Trophoblast cell (in vitro differentiated cells and primary cell): ENCODE measurements around the gene CCDC85C.

Source experiments
- DNase-seq, 2 donors: peaks; one replicate each; pipeline ENCODE4 v3.0.0-alpha.2; 2016
- H2AFZ ChIP-seq: 2 replicates; pipeline ENCODE4 v1.6.1; 2013; ENCODE audit warnings: low read length, moderate library complexity, mild to moderate bottlenecking; ENCODE audit not compliant: insufficient read depth, poor library complexity
- H2AK5ac ChIP-seq: 2 replicates; pipeline ENCODE4 v1.6.1; 2013; ENCODE audit warnings: mild to moderate bottlenecking, low read length
- H2BK120ac ChIP-seq: 2 replicates; pipeline ENCODE4 v1.6.1; 2013; ENCODE audit warnings: low read length, mild to moderate bottlenecking, moderate library complexity; ENCODE audit not compliant: insufficient read depth, poor library complexity
- H2BK12ac ChIP-seq: 2 replicates; pipeline ENCODE4 v1.6.1; 2013; ENCODE audit warnings: mild to moderate bottlenecking, low read length, moderate library complexity
- H2BK5ac ChIP-seq: 2 replicates; pipeline ENCODE4 v1.6.1; 2013; ENCODE audit warnings: low read length, low read depth, moderate library complexity, mild to moderate bottlenecking; ENCODE audit not compliant: poor library complexity
- H3K14ac ChIP-seq: 2 replicates; pipeline ENCODE4 v1.6.1; 2013; ENCODE audit warnings: mild to moderate bottlenecking, low read length
- H3K18ac ChIP-seq: 2 replicates; pipeline ENCODE4 v1.6.1; 2013; ENCODE audit warnings: mild to moderate bottlenecking, low read length
- H3K23ac ChIP-seq: 2 replicates; pipeline ENCODE4 v1.6.1; 2013; ENCODE audit warnings: low read length
- H3K27ac ChIP-seq: 2 replicates; pipeline ENCODE4 v1.5.1; 2013; ENCODE audit warnings: low read depth, mild to moderate bottlenecking, inconsistent platforms, low read length, moderate library complexity
- H3K27me3 ChIP-seq: 2 replicates; pipeline ENCODE4 v1.6.1; 2013; ENCODE audit warnings: inconsistent platforms, mild to moderate bottlenecking, low read length, moderate library complexity; ENCODE audit not compliant: insufficient read depth
- H3K36me3 ChIP-seq, 2 experiments: 1 replicate in 1 of 2; 2 replicates in 1 of 2; pipeline ENCODE4 v1.6.1; 2013; ENCODE audit warnings: low read length in 2 of 2, mild to moderate bottlenecking in 2 of 2, moderate library complexity in 1 of 2; ENCODE audit not compliant: insufficient read depth in 2 of 2, control insufficient read depth in 1 of 2
- H3K4ac ChIP-seq: 2 replicates; pipeline ENCODE4 v1.6.1; 2013; ENCODE audit warnings: low read depth, mild to moderate bottlenecking, low read length, moderate library complexity
- H3K4me1 ChIP-seq, 2 experiments: 1 replicate in 1 of 2; 2 replicates in 1 of 2; pipeline ENCODE4 v1.6.1; 2013; ENCODE audit warnings: low read length in 2 of 2, mild to moderate bottlenecking in 2 of 2, moderate library complexity in 1 of 2; ENCODE audit not compliant: insufficient read depth in 2 of 2, control insufficient read depth in 1 of 2
- H3K4me2 ChIP-seq: 2 replicates; pipeline ENCODE4 v1.6.1; 2013; ENCODE audit warnings: inconsistent platforms, mild to moderate bottlenecking, low read length, moderate library complexity
- H3K4me3 ChIP-seq: 2 replicates; pipeline ENCODE4 v1.5.1; 2013; ENCODE audit warnings: mild to moderate bottlenecking, low read depth, low read length, inconsistent platforms
- H3K79me1 ChIP-seq: one replicate; pipeline ENCODE4 v1.6.1; 2013; ENCODE audit warnings: low read length
- H3K79me2 ChIP-seq: 2 replicates; pipeline ENCODE4 v1.6.1; 2013; ENCODE audit warnings: low read length, mild to moderate bottlenecking; ENCODE audit not compliant: control insufficient read depth, insufficient read depth, poor library complexity
- H3K9ac ChIP-seq: 2 replicates; pipeline ENCODE4 v1.6.1; 2013; ENCODE audit warnings: mild to moderate bottlenecking, low read length
- H3K9me3 ChIP-seq: 2 replicates; pipeline ENCODE4 v1.6.1; 2013; ENCODE audit warnings: low read depth, mild to moderate bottlenecking, control low read depth, inconsistent platforms, low read length; ENCODE audit not compliant: insufficient read depth
- H4K12ac ChIP-seq: 2 replicates; pipeline ENCODE4 v1.6.1; 2013; ENCODE audit warnings: low read depth, mild to moderate bottlenecking, low read length, moderate library complexity
- H4K8ac ChIP-seq: 2 replicates; pipeline ENCODE4 v1.6.1; 2013; ENCODE audit warnings: low read depth, mild to moderate bottlenecking, low read length, moderate library complexity
- H4K91ac ChIP-seq: one replicate; pipeline ENCODE4 v1.6.1; 2013; ENCODE audit warnings: low read depth, mild to moderate bottlenecking, low read length, moderate library complexity
- WGBS: extraction: QIAGEN DNeasy Blood & Tissue Kit; methylation state at CpG from one replicate; pipeline ENCODE4 v1.1.7; 2013; ENCODE audit warnings: missing lambda C conversion rate; ENCODE audit not compliant: insufficient read length, insufficient coverage; ENCODE audit errors: extremely low coverage; 5-methylcytosine and 5-hydroxymethylcytosine counted together

The CCDC85C gene

DNA sequence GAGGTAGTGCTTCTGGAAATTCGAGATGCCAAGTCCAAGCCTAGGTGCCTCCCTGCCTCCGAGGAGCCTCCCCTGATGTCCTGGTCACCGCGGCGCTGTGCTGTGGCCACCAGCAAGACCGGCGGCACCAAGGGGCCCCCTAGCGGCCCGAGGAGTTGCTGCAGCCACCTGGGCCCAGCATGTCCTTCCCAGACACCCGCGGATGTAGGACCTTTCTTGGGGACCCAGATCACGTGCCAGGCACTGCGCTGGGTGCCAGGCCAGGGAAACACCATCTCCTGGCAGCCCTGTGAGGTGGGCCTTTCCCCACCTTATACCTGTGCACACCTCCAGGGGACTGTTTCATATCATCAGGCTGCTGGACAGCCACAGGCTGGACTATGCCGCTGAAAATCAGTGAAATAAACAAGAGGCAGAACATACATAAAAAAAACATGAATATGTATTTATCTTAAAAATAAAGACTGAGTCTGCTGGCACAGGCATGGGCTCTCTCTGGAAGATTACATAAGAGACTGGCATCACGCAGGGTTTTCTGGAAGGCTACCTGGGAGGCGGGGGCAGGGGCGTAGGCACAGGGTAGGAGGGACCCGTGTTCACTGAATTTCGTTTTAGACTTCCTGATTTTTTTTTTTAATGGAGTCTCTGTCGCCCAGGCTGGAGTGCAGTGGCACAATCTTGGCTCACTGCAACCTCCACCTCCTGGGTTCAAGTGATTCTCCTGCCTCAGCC, 25.0 kb upstream of the CCDC85C start:
- no peak overlapping the region for H2BK5ac ChIP-seq
- no peaks in the 10 kb centered on the region for H3K79me2 ChIP-seq
- H4K12ac ChIP-seq = no peak overlapping the region
- no peak overlapping the region for H3K4me2 ChIP-seq
- no peak overlapping the region for H2BK12ac ChIP-seq
- H3K14ac ChIP-seq = no peak overlapping the region
- no peak overlapping the region for H3K18ac ChIP-seq
- no peaks in the 10 kb centered on the region for H3K36me3 ChIP-seq
- no CpG with 5 or more reads among the region's 20 CpGs for WGBS
- peak; percentile 41 to 83 for DNase-seq
- no peak overlapping the region for H2AFZ ChIP-seq
- no peak overlapping the region for H4K91ac ChIP-seq
- H3K23ac ChIP-seq = no peak overlapping the region
- H3K79me1 ChIP-seq = peaks cover 2% of the 10 kb centered on the region
- H3K4me1 ChIP-seq = peaks cover 2 to 8% of the 10 kb centered on the region in 2 experiments
- no peak overlapping the region for H3K27ac ChIP-seq
- H3K27me3 ChIP-seq = no peaks in the 10 kb centered on the region
- no peak overlapping the region for H3K4ac ChIP-seq
- no peak overlapping the region for H3K4me3 ChIP-seq
- H4K8ac ChIP-seq = peak overlapping the region; percentile 8
- peaks cover 2% of the 10 kb centered on the region for H3K9me3 ChIP-seq
- no peak overlapping the region for H2BK120ac ChIP-seq
- no peak overlapping the region for H3K9ac ChIP-seq
- H2AK5ac ChIP-seq = no peak overlapping the region

DNA sequence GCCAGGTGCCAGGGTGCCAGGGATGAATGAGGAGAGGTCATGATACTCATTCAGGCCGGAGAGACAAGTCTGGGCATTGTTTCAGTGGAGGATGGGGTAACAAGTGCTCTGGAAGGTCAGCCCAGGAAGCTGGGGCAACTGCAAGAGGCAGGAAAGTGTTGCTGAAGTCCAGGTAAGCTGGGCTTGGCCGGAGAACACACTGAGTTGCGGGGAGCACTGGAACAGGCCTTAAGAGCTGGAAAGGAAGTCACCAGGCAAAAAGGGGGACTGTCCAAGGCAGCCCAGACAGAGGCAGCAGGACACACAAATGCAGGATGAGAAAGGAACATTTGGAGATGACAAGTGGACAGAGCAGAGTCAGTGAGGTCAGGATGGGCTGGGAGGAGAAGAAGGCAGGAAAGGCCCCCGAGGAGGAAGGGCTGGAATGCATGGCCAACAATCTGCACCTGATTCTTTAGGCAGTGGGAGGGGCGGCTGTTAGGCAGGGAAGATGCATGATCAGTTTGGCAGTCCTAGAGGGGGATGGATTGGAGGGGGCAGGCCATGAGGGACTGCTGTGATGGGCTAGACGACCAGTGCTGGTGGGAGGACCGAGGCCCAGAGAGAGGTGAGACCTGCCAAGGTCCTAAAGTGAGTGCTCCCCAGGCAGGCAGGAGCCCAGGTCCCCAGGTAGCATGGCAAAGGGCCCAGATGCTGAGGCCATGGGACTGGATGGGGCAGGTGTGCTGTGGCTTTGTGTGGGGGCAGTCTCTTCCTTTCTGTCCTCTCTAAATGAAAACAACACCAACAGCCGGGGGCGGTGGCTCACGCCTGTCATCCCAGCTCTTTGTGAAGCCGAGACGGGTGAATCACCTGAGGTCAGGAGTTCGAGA, 23.7 kb upstream of the CCDC85C start:
- Histone ChIP-seq H2AFZ (no peak overlapping the region), H3K9me3 (peaks cover 2% of the 10 kb centered on the region), H3K9ac (no peak overlapping the region), H3K4me2 (no peak overlapping the region), H3K27ac (no peak overlapping the region), H3K4me3 (no peak overlapping the region), H3K14ac (no peak overlapping the region), H4K91ac (no peak overlapping the region), H3K27me3 (no peaks in the 10 kb centered on the region), H4K8ac (no peak overlapping the region), H2BK120ac (no peak overlapping the region), H3K4me1 (peaks cover 5 to 16% of the 10 kb centered on the region in 2 experiments), H3K23ac (no peak overlapping the region), H3K4ac (no peak overlapping the region), H2BK5ac (no peak overlapping the region), H2AK5ac (no peak overlapping the region), H4K12ac (no peak overlapping the region), H3K18ac (no peak overlapping the region), H3K36me3 (no peaks in the 10 kb centered on the region), H3K79me2 (no peaks in the 10 kb centered on the region), H3K79me1 (peaks cover 4% of the 10 kb centered on the region), H2BK12ac (no peak overlapping the region)
- no peak for DNase-seq
- WGBS = no CpG with 5 or more reads among the region's 13 CpGs

DNA sequence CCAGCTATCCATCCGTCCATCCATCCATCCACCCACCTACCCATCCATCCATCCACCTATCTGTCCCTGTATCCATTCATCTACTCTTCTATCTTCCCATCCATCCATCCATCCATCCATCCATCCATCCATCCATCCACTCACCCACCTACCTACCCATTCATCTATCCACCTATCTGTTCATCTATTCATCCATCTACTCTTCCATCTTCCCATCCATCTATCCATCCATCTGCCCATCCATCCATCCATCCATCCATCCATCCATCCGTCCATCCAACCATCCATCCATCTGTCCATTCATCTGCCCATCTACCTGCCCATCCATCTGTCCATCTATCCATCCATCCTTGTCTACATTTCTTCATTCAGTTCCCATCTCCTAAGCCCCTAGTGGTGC, 23.1 kb upstream of the CCDC85C start:
- Histone ChIP-seq H3K27ac (no peak overlapping the region), H2AK5ac (no peak overlapping the region), H3K79me1 (peaks cover 10% of the 10 kb centered on the region), H3K9me3 (peaks cover 2% of the 10 kb centered on the region), H4K8ac (no peak overlapping the region), H4K12ac (no peak overlapping the region), H3K36me3 (no peaks in the 10 kb centered on the region), H3K4ac (no peak overlapping the region), H3K9ac (no peak overlapping the region), H3K4me1 (peaks cover 12 to 23% of the 10 kb centered on the region in 2 experiments), H2BK5ac (no peak overlapping the region), H2BK120ac (no peak overlapping the region), H3K14ac (no peak overlapping the region), H2AFZ (no peak overlapping the region), H3K23ac (no peak overlapping the region), H2BK12ac (no peak overlapping the region), H3K79me2 (no peaks in the 10 kb centered on the region), H4K91ac (no peak overlapping the region), H3K4me3 (no peak overlapping the region), H3K4me2 (no peak overlapping the region), H3K27me3 (no peaks in the 10 kb centered on the region), H3K18ac (no peak overlapping the region)
- 71% methylated on average over 1 of the region's 2 CpGs for WGBS
- no peak for DNase-seq

DNA sequence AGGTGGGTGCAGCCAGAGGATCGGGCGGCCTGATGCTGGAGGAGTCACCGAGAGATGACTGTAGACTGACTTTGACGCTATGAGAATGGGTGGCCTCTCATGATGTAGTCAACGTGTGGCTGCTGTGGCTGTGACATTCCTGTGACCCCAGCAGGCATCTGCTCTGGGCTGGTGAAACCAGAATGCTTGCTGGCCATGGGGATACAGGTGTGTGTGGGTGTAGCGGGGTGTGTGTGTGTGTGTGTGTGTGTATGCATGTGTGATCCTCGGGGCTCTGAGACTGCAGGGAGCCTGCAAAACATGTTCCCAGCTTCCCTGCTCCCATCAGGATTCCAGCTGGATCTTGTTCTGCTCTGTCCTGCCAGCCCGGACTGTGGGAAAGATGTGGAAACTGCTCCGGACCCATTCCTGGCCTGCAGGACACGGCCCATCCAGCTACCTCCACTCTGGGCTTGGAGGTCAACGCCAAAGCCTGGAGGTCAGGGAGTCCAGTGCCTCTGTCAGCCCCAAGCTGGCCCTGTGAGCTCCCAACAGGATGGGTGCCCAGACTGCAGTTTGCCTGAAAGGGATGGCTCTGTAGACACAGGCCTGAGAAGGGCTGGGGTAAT, 22.1 kb upstream of the CCDC85C start:
- Histone ChIP-seq H3K9ac (no peak overlapping the region), H4K8ac (no peak overlapping the region), H3K27ac (no peak overlapping the region), H4K12ac (no peak overlapping the region), H2AFZ (no peak overlapping the region), H4K91ac (no peak overlapping the region), H2BK12ac (no peak overlapping the region), H2BK5ac (no peak overlapping the region), H3K4ac (no peak overlapping the region), H3K18ac (no peak overlapping the region), H3K9me3 (peaks cover 2% of the 10 kb centered on the region), H3K79me1 (peaks cover 13% of the 10 kb centered on the region), H3K4me3 (no peak overlapping the region), H3K23ac (no peak overlapping the region), H2BK120ac (no peak overlapping the region), H3K4me2 (no peak overlapping the region), H3K79me2 (no peaks in the 10 kb centered on the region), H2AK5ac (no peak overlapping the region), H3K27me3 (no peaks in the 10 kb centered on the region), H3K36me3 (no peaks in the 10 kb centered on the region), H3K4me1 (peaks cover 16 to 26% of the 10 kb centered on the region in 2 experiments), H3K14ac (no peak overlapping the region)
- WGBS = no CpG with 5 or more reads among the region's 11 CpGs
- DNase-seq = no peak
